Measurements from ENCODE around the gene PCDHB1.

Gene PCDHB1

GRCh38 chr5:141050622-141051520, at the start of gene PCDHB1:
Gene PCDHB1, plus strand, starts transcription at chr5:141051374. Its CDS starts 97 bp downstream, at chr5:141051471.
- peak; percentile 10 to 54 for DNase-seq (ENCODE audit: low read depth in 1 of 2, low spot score in 1 of 2)
- TF ChIP-seq JUND (IDR thresholded peaks at IDR 0.05; ENCODE audit: low read depth): no peak
- in situ Hi-C loops (cut with HindIII; ENCODE audit: low pct_unique_long_range_greater_than_20kb, low sequenced_read_pairs): no loop called here

GRCh38 chr5:141001446-141001843, 49.7 kb upstream of the PCDHB1 start:
- no peak for TF ChIP-seq JUND (IDR thresholded peaks at IDR 0.05; ENCODE audit: low read depth)
- in situ Hi-C loops (cut with HindIII; ENCODE audit: low pct_unique_long_range_greater_than_20kb, low sequenced_read_pairs): no loop called here
- no peak for DNase-seq (ENCODE audit: low read depth in 1 of 2, low spot score in 1 of 2)

GRCh38 chr5:141001844-141002604, 49.1 kb upstream of the PCDHB1 start:
- in situ Hi-C loops (cut with HindIII; ENCODE audit: low pct_unique_long_range_greater_than_20kb, low sequenced_read_pairs): no loop called here
- no peak for DNase-seq (ENCODE audit: low read depth in 1 of 2, low spot score in 1 of 2)
- TF ChIP-seq JUND (IDR thresholded peaks at IDR 0.05; ENCODE audit: low read depth): no peak

GRCh38 chr5:141002605-141002965, 48.6 kb upstream of the PCDHB1 start:
- no peak for TF ChIP-seq JUND (IDR thresholded peaks at IDR 0.05; ENCODE audit: low read depth)
- no peak for DNase-seq (ENCODE audit: low read depth in 1 of 2, low spot score in 1 of 2)
- in situ Hi-C loops (cut with HindIII; ENCODE audit: low pct_unique_long_range_greater_than_20kb, low sequenced_read_pairs): no loop called here

GRCh38 chr5:141003031-141003430, 48.1 kb upstream of the PCDHB1 start:
- no peak for TF ChIP-seq JUND (IDR thresholded peaks at IDR 0.05; ENCODE audit: low read depth)
- in situ Hi-C loops (cut with HindIII; ENCODE audit: low pct_unique_long_range_greater_than_20kb, low sequenced_read_pairs): no loop called here
- no peak for DNase-seq (ENCODE audit: low read depth in 1 of 2, low spot score in 1 of 2)

- in situ Hi-C loops (cut with HindIII; ENCODE audit: low pct_unique_long_range_greater_than_20kb, low sequenced_read_pairs): no loop called here
- peak; percentile 31 to 60 for DNase-seq (ENCODE audit: low read depth in 1 of 2, low spot score in 1 of 2)
- TF ChIP-seq JUND (IDR thresholded peaks at IDR 0.05; ENCODE audit: low read depth): no peak
Observed at GRCh38 chr5:141003791-141004611, 47.2 kb upstream of the PCDHB1 start.

GRCh38 chr5:141007791-141008190, 43.4 kb upstream of the PCDHB1 start:
- no peak for TF ChIP-seq JUND (IDR thresholded peaks at IDR 0.05; ENCODE audit: low read depth)
- no peak for DNase-seq (ENCODE audit: low read depth in 1 of 2, low spot score in 1 of 2)
- in situ Hi-C loops (cut with HindIII; ENCODE audit: low pct_unique_long_range_greater_than_20kb, low sequenced_read_pairs): no loop called here

- in situ Hi-C loops (cut with HindIII; ENCODE audit: low pct_unique_long_range_greater_than_20kb, low sequenced_read_pairs): no loop called here
- TF ChIP-seq JUND (IDR thresholded peaks at IDR 0.05; ENCODE audit: low read depth): no peak
- DNase-seq (ENCODE audit: low read depth in 1 of 2, low spot score in 1 of 2): no peak
Observed at GRCh38 chr5:141010047-141010793, 41.0 kb upstream of the PCDHB1 start.

GRCh38 chr5:141017943-141018342, 33.2 kb upstream of the PCDHB1 start:
- no peak for TF ChIP-seq JUND (IDR thresholded peaks at IDR 0.05; ENCODE audit: low read depth)
- no peak for DNase-seq (ENCODE audit: low read depth in 1 of 2, low spot score in 1 of 2)
- in situ Hi-C loops (cut with HindIII; ENCODE audit: low pct_unique_long_range_greater_than_20kb, low sequenced_read_pairs): no loop called here

GRCh38 chr5:141022384-141022783, 28.8 kb upstream of the PCDHB1 start:
- in situ Hi-C loops (cut with HindIII; ENCODE audit: low pct_unique_long_range_greater_than_20kb, low sequenced_read_pairs): no loop called here
- no peak for TF ChIP-seq JUND (IDR thresholded peaks at IDR 0.05; ENCODE audit: low read depth)
- DNase-seq (ENCODE audit: low read depth in 1 of 2, low spot score in 1 of 2): no peak

- no peak for DNase-seq (ENCODE audit: low read depth in 1 of 2, low spot score in 1 of 2)
- no peak for TF ChIP-seq JUND (IDR thresholded peaks at IDR 0.05; ENCODE audit: low read depth)
- in situ Hi-C loops (cut with HindIII; ENCODE audit: low pct_unique_long_range_greater_than_20kb, low sequenced_read_pairs): no loop called here
Observed at GRCh38 chr5:141031006-141031405, 20.2 kb upstream of the PCDHB1 start.

- TF ChIP-seq JUND (IDR thresholded peaks at IDR 0.05; ENCODE audit: low read depth): no peak
- no peak for DNase-seq (ENCODE audit: low read depth in 1 of 2, low spot score in 1 of 2)
- in situ Hi-C loops (cut with HindIII; ENCODE audit: low pct_unique_long_range_greater_than_20kb, low sequenced_read_pairs): no loop called here
Observed at GRCh38 chr5:141032626-141033025, 18.5 kb upstream of the PCDHB1 start.
